ENCODE data around the gene EFCAB14. TPM values are rescaled to one million over a fixed set of nuclear protein-coding genes. Genes with fewer than 3 reads are reported as not detected.

EFCAB14 gene
- total and polyA plus RNA-seq, 2 of the 8 experiments (the other 6 are each of a cell fraction or from before 2014, with no cell fraction given), result 19.4 to 40.4 TPM

GRCh38 chr1:46689356-46689755, 29.6 kb downstream of the EFCAB14 start:
- Histone ChIP-seq H3K27ac (ENCODE audit: low read depth, low read length) (no peak overlapping the region), H4K91ac (replicated peaks; ENCODE audit: insufficient read length, low read length) (no peak overlapping the region), H3K36me3 (ENCODE audit: control insufficient read depth in 2 of 4, insufficient read depth in 4 of 4, low read length in 3 of 4) (peaks cover 11 to 67% (median 58%) of the 10 kb centered on the region in 4 experiments), H2BK12ac (ENCODE audit: low read depth, low read length) (no peak overlapping the region), H3K56ac (replicated peaks; ENCODE audit: insufficient read length, low read depth, low read length) (no peak overlapping the region), H3K23ac (ENCODE audit: insufficient read length) (no peak overlapping the region), H3K23me2 (ENCODE audit: low read depth, low read length) (no peaks in the 10 kb centered on the region), H3K4me3 (ENCODE audit: extremely low read depth in 1 of 4, insufficient read depth in 2 of 4, low read depth in 3 of 4, low read length in 4 of 4) (no peak overlapping the region), H4K8ac (ENCODE audit: extremely low read depth, insufficient read depth, low read length) (no peak overlapping the region), H3K9ac (replicated peaks in 1 of 4; ENCODE audit: extremely low read depth in 1 of 4, low read depth in 3 of 4, low read length in 3 of 4) (no peak overlapping the region), H3K79me2 (ENCODE audit: control insufficient read depth in 1 of 2, insufficient read depth in 2 of 2, low read length in 2 of 2) (no peaks in the 10 kb centered on the region), H2BK15ac (ENCODE audit: low read length) (no peak overlapping the region), H3K27me3 (replicated peaks in 1 of 4; ENCODE audit: control insufficient read depth in 3 of 4, extremely low read depth in 1 of 4, insufficient read depth in 3 of 4, low read length in 3 of 4) (no peaks in the 10 kb centered on the region), H2AK5ac (ENCODE audit: low read depth, low read length) (no peak overlapping the region), H4K5ac (ENCODE audit: insufficient read length, low read depth, low read length) (no peak overlapping the region), H2BK120ac (replicated peaks; ENCODE audit: low read depth, low read length) (no peak overlapping the region), H2AFZ (ENCODE audit: low read length) (no peak overlapping the region), H3K14ac (ENCODE audit: insufficient read length) (no peak overlapping the region), H3K4me2 (ENCODE audit: insufficient read depth in 1 of 2, low read depth in 2 of 2, low read length in 2 of 2) (no peak overlapping the region), H3K4ac (replicated peaks; ENCODE audit: insufficient read length, low read depth, low read length) (no peak overlapping the region), H3K18ac (ENCODE audit: extremely low read depth, low read length) (no peak overlapping the region), H2BK5ac (ENCODE audit: low read depth, low read length) (no peak overlapping the region), H3K79me1 (ENCODE audit: low read depth, low read length) (no peaks in the 10 kb centered on the region), H3K4me1 (replicated peaks in 1 of 4; ENCODE audit: control insufficient read depth in 3 of 4, insufficient read depth in 4 of 4, low read length in 3 of 4) (no peaks in the 10 kb centered on the region; a peak in 1 of 7 replicates), H2BK20ac (ENCODE audit: low read length) (no peak overlapping the region), H3K9me3 (ENCODE audit: insufficient read depth in 2 of 2, low read depth in 1 of 2, low read length in 1 of 2) (no peaks in the 10 kb centered on the region), H4K20me1 (replicated peaks in 1 of 2; ENCODE audit: control insufficient read depth in 1 of 2, insufficient read depth in 2 of 2, low read length in 2 of 2) (peaks cover 0 to 4% of the 10 kb centered on the region in 2 experiments)
- DNase-seq (ENCODE audit: low read depth in 1 of 2, low spot score in 2 of 2) (no peak), FAIRE-seq (no peak)
- WGBS, 2 experiments (ENCODE audit: extremely low coverage in 1 of 2, insufficient coverage in 1 of 2, insufficient read length in 1 of 2, insufficient replicate concordance in 2 of 2, low coverage in 1 of 2, low lambda C conversion rate in 2 of 2, missing lambda C conversion rate in 1 of 2), result 84% methylated on average over 2 of the region's 2 CpGs; no CpG with 5 or more reads in 1 of the 2 experiments
- POLR2A ChIA-PET (ENCODE audit: partially characterized antibody), result no interaction called here
- no peak for TF ChIP-seq RFX5 (IDR thresholded peaks at IDR 0.05; ENCODE audit: borderline replicate concordance, low read depth, low read length)
- CTCF ChIA-PET (ENCODE audit: partially characterized antibody), result interaction anchor here (0.7 to 1.3 kb wide), 2 partner anchors 14 to 158 kb away, joined by 3 to 4 read pairs; no protein-coding TSS in a partner anchor
